Left cardiac atrium (tissue), 4 donors: ENCODE results near the gene CKMT1A. TPM values are rescaled to one million over a fixed set of nuclear protein-coding genes. Genes with fewer than 3 reads are reported as not detected.
A peak's percentile ranks its signal among the peaks of the same experiment; 100 is the strongest.
"Not testable (repeated sequence)": the region's sequence is repeated elsewhere in the genome, so short reads cannot be mapped to it uniquely, and the experiment has no call there.

ENCODE experiments used
- ATAC-seq, 2 donors: fragments of 200-7000 bp; cut with Tn5 transposase; one replicate each; pipeline ENCODE4 v1.9.1; 2020; ENCODE audit warnings: mild to moderate bottlenecking in 2 of 2, moderate library complexity in 2 of 2
- DNase-seq: peaks from one replicate; pipeline ENCODE4 v3.0.0-alpha.2; 2020
- intact Hi-C, 2 donors: fragments of 100-400 bp; cut with DNase I; formaldehyde crosslinking; loops; one replicate each; pipeline versions ENCODE4 v1.14.1 to v1.15.1; 2022 to 2023
- total RNA-seq, 2 donors: library from RNA; stranded (reverse); fragmentation: NEBNext Ultra II Directional; extraction: Animal tissue kit (Norgen Biotek cat#: 25700); gene quantifications; one replicate each; pipeline ENCODE4 v1.2.1, GENCODE V29; 2021
- donor health status: DM: no; HTN: yes; CAD: no.
- donor health status: DM: no; HTN: yes; CAD: no; lungs with severe emphysema.
- donor health status: DM: yes; HTN: yes; CAD: no.
- donor health status: Dilated cardiomyopathy.

Gene CKMT1A
- total RNA-seq, 2 donors from 2014 or later = 1.7 to 3.8 TPM

GRCh38 chr15:43746245-43746902, 52.7 kb downstream of the CKMT1A start, which contains the start of gene PDIA3:
Gene PDIA3 (plus strand): TSS chr15:43746438. CDS start chr15:43746540, 102 bp downstream.
- ATAC-seq = peak; percentile 98 to 99
- intact Hi-C loops = not testable (repeated sequence)
- DNase-seq = peak; percentile 96

DNA sequence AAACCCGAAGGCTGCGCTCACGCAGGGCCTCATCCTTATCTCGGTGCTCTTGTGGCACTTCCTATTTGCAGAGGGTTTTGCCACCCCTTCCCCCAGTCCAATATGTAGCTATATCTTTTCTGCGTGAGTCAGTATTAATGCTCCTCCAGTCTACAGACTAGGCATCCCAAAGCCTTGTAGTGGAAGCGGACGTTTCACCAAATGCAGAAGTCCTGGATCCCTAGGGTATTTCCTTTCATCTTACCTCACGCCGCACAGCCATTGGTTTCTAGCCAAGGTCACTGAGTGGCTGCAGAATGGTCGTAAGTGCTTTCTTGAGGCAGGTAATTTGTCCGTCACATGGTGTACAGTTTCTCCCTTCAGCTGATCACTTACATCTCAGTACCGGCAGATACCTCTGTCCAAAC, 53.2 kb downstream of the CKMT1A start:
- DNase-seq, intact Hi-C loops: not testable (repeated sequence)
- ATAC-seq = peak in 1 of 2 donors; percentile 43

- intact Hi-C loops = no loop called here
- ATAC-seq (no peak), DNase-seq (no peak)
Measured at GRCh38 chr15:43748376-43748775, 54.7 kb downstream of the CKMT1A start.

Other genes with a start within 250 kb of the CKMT1A start
- gene TP53BP1, start 200.7 kb upstream of the CKMT1A start, total RNA-seq = 10 to 100 TPM; 30.1 to 33.5 TPM
- gene MAP1A, start 176.3 kb upstream of the CKMT1A start, total RNA-seq = 10 to 100 TPM; 23.8 to 24.5 TPM
- gene PPIP5K1, start 103.7 kb upstream of the CKMT1A start, total RNA-seq = 10 to 100 TPM; 19.4 to 22.3 TPM
- gene CKMT1B, start 99.8 kb upstream of the CKMT1A start, total RNA-seq = 1 to 10 TPM; 3.7 to 5.5 TPM
- under 1 TPM; 0.12 to 0.18 TPM for gene STRC, start 75.1 kb upstream of the CKMT1A start, total RNA-seq
- gene CATSPER2, start 45.0 kb upstream of the CKMT1A start, total RNA-seq = 1 to 10 TPM; 1.1 to 2.1 TPM
- 100 to 1,000 TPM; 260 to 267 TPM for gene PDIA3, start 52.6 kb downstream of the CKMT1A start, total RNA-seq
- 1 to 10 TPM in 1 of 2 donors, under 1 TPM in 1; 0.47 to 1.6 TPM for gene ELL3, start 83.1 kb downstream of the CKMT1A start, total RNA-seq
- gene SERF2, start 98.5 kb downstream of the CKMT1A start, total RNA-seq = 100 to 1,000 TPM; 868 to 923 TPM
- gene SERINC4, start 106.4 kb downstream of the CKMT1A start, total RNA-seq = under 1 TPM; 0.18 to 0.24 TPM
- gene HYPK, start 106.7 kb downstream of the CKMT1A start, total RNA-seq = 10 to 100 TPM in 1 of 2 donors, 1 to 10 TPM in 1; 9.6 to 11.2 TPM
- gene MFAP1, start 130.8 kb downstream of the CKMT1A start, total RNA-seq = 10 to 100 TPM; 16.9 to 17.8 TPM
- gene WDR76, start 133.1 kb downstream of the CKMT1A start, total RNA-seq = 1 to 10 TPM; 1.5 to 4.3 TPM